ENCODE data around the gene SLCO2B1.

GRCh38 chr11:75193711-75194110 lies 42.8 kb downstream of the SLCO2B1 start:
- TF ChIP-seq CTCF (IDR thresholded peaks at IDR 0.05; ENCODE audit: insufficient read depth, low read length) (no peak), POLR2AphosphoS5 (IDR thresholded peaks at IDR 0.05; ENCODE audit: low read depth) (no peak), REST (IDR thresholded peaks at IDR 0.05; ENCODE audit: insufficient replicate concordance, low read depth) (no peak), GABPA (IDR thresholded peaks at IDR 0.05; ENCODE audit: low read depth) (no peak)

All from HL-60 (cell line).